GM18498 (cell line): ENCODE results near the gene ANKMY1.
"Not testable (repeated sequence)": the region's sequence is repeated elsewhere in the genome, so short reads cannot be mapped to it uniquely, and the experiment has no call there.

Experiments used
- ATAC-seq: cut with Tn5 transposase; IDR thresholded peaks from one replicate; pipeline ENCODE4 v1.9.1; 2021; ENCODE audit warnings: mild to moderate bottlenecking, moderate library complexity; ENCODE audit not compliant: unreplicated experiment

ANKMY1 gene

GRCh38 chr2:240569523-240569997 lies 11.8 kb upstream of the ANKMY1 start:
- ATAC-seq: no peak

GRCh38 chr2:240568678-240569522 lies 11.1 kb upstream of the ANKMY1 start:
- ATAC-seq: peak; percentile 24

- ATAC-seq: peak; percentile 37
Measured at GRCh38 chr2:240567872-240568677, 10.3 kb upstream of the ANKMY1 start, which contains the start of gene RNPEPL1. RNPEPL1 (plus strand) TSS chr2:240568484; CDS start chr2:240568587, 103 bp downstream.

GRCh38 chr2:240567137-240567871 lies 9.5 kb upstream of the ANKMY1 start:
- no peak for ATAC-seq

- peak; percentile 55 for ATAC-seq
Measured at GRCh38 chr2:240566203-240567136, 8.7 kb upstream of the ANKMY1 start.

GRCh38 chr2:240565333-240566202 lies 7.8 kb upstream of the ANKMY1 start:
- peak; percentile 37 for ATAC-seq

GRCh38 chr2:240564561-240565332 lies 7.0 kb upstream of the ANKMY1 start:
- ATAC-seq: no peak

GRCh38 chr2:240563951-240564560 lies 6.3 kb upstream of the ANKMY1 start:
- ATAC-seq: no peak

- not testable (repeated sequence) for ATAC-seq
Measured at GRCh38 chr2:240563231-240563630, 5.4 kb upstream of the ANKMY1 start.

GRCh38 chr2:240561325-240561971 lies 3.7 kb upstream of the ANKMY1 start:
- ATAC-seq: peak; percentile 7

GRCh38 chr2:240560480-240561324 lies 2.9 kb upstream of the ANKMY1 start:
- ATAC-seq: peak; percentile 58

- peak; percentile 61 for ATAC-seq
Measured at GRCh38 chr2:240560084-240560479, 2.3 kb upstream of the ANKMY1 start, which contains the start of gene DUSP28. DUSP28 (plus strand) TSS chr2:240560357; CDS start chr2:240560685, 328 bp downstream.

- no peak for ATAC-seq
Measured at GRCh38 chr2:240559286-240559685, 1.5 kb upstream of the ANKMY1 start.

- ATAC-seq: no peak
Measured at GRCh38 chr2:240558236-240558761, 511 bp upstream of the ANKMY1 start.

- ATAC-seq: no peak
Measured at GRCh38 chr2:240557101-240557751, 562 bp downstream of the ANKMY1 start.
